ENCODE measurements around the gene NOPCHAP1. TPM values are rescaled to one million over a fixed set of nuclear protein-coding genes. Genes with fewer than 3 reads are reported as not detected.

The NOPCHAP1 gene
- total RNA-seq, 1 experiment from 2014 or later: 11.6 TPM

DNA sequence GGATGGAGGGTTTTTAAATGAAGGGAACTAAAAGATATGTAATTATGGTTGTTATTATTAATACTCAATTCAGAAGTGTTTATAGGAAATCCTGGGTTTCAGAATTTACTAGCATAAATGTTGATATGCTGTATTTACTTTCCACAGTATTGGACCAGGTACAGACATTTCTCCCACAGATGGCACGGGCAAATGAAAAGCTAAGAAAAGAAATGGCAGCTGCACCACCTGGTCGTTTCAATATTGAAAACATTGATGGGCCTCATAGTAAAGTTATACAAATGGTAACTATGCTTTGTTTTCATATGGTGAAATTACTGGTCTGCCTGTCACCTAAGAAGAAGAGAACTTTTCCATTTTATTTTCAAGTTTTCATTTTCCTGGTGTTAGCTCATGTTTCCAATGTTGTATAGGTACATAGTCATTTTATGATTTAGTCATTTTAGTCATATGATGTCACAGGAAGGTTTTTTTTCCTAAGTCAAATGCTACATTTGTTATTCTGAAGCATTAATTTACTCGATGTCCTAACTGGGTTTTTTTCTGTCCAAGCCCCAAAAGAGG is 5.5 kb downstream of the NOPCHAP1 start:
- no peaks in the 10 kb centered on the region for H3K27me3 ChIP-seq (ENCODE audit: low read length)
- no peaks in the 10 kb centered on the region for H3K9me3 ChIP-seq (ENCODE audit: low read length)
- no peak overlapping the region for H2AFZ ChIP-seq (ENCODE audit: low read length)
- H4K20me1 ChIP-seq (ENCODE audit: insufficient read depth, low read depth, low read length): no peaks in the 10 kb centered on the region
- peaks cover 23% of the 10 kb centered on the region for H3K4me1 ChIP-seq (ENCODE audit: low read length)
- H3K27ac ChIP-seq (ENCODE audit: low read length): no peak overlapping the region
- no peak for DNase-seq
- no peak overlapping the region for H3K4me2 ChIP-seq (ENCODE audit: low read depth, low read length, poor library complexity, severe bottlenecking)
- H3K79me2 ChIP-seq (ENCODE audit: low read length): peaks cover 57% of the 10 kb centered on the region
- H3K9me2 ChIP-seq (replicated peaks; ENCODE audit: insufficient read depth, low read length): no peaks in the 10 kb centered on the region
- H3K9ac ChIP-seq (ENCODE audit: low read length): no peak overlapping the region
- H3K4me3 ChIP-seq (ENCODE audit: low read length): no peak overlapping the region
- H3K36me3 ChIP-seq (ENCODE audit: insufficient read depth, low read length): peaks cover 53% of the 10 kb centered on the region

DNA sequence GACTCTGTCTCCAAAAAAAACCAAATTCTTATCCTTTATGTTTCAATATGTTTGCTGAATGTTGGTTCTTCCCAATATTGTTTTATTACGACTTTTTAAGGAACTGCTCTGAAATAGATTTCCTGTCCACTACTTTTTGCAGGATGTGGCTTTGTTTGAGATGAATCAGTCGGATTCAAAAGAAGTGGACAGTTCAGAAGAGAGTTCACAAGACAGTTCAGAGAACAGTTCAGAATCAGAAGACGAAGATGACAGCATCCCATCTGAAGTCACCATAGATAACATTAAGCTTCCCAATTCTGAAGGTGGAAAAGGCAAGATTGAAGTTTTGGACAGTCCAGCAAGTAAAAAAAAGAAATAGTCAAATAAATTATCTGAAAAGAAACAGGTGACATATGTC is 8.2 kb downstream of the NOPCHAP1 start:
- DNase-seq: no peak
- no peak overlapping the region for H2AFZ ChIP-seq (ENCODE audit: low read length)
- H3K9me3 ChIP-seq (ENCODE audit: low read length): no peaks in the 10 kb centered on the region
- H3K27me3 ChIP-seq (ENCODE audit: low read length): no peaks in the 10 kb centered on the region
- no peak overlapping the region for H3K4me2 ChIP-seq (ENCODE audit: low read depth, low read length, poor library complexity, severe bottlenecking)
- no peak overlapping the region for H3K9ac ChIP-seq (ENCODE audit: low read length)
- peaks cover 30% of the 10 kb centered on the region for H3K79me2 ChIP-seq (ENCODE audit: low read length)
- H3K27ac ChIP-seq (ENCODE audit: low read length): no peak overlapping the region
- peaks cover 2% of the 10 kb centered on the region; the same call in 1 of the 2 replicates for H3K4me1 ChIP-seq (ENCODE audit: low read length)
- peaks cover 60% of the 10 kb centered on the region for H3K36me3 ChIP-seq (ENCODE audit: insufficient read depth, low read length)
- H3K9me2 ChIP-seq (replicated peaks; ENCODE audit: insufficient read depth, low read length): no peaks in the 10 kb centered on the region
- H4K20me1 ChIP-seq (ENCODE audit: insufficient read depth, low read depth, low read length): no peaks in the 10 kb centered on the region
- H3K4me3 ChIP-seq (ENCODE audit: low read length): no peak overlapping the region

DNA sequence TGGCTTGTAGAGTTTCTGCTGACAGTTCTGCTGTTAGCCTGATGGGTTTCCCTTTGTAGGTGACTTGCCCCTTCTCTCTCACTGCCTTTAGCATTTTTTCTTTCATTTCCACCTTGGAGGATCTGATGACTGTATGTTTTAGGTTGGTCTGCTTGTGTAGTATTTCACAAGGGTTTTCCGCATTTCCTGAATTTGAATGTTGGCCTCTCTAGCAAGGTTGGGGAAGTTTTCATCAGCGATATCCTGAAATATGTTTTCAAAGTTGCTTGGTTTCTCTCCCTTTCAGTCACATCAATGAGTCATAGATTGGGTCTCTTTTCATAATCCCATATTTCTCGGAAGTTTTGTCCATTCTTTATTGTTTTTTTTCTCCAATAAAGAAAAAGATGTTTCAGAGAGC is 11.4 kb downstream of the NOPCHAP1 start:
- H4K20me1 ChIP-seq (ENCODE audit: insufficient read depth, low read depth, low read length): no peaks in the 10 kb centered on the region
- H3K27me3 ChIP-seq (ENCODE audit: low read length): no peaks in the 10 kb centered on the region
- H3K4me2 ChIP-seq (ENCODE audit: low read depth, low read length, poor library complexity, severe bottlenecking): no peak overlapping the region
- H3K4me3 ChIP-seq (ENCODE audit: low read length): no peak overlapping the region
- peaks cover 6% of the 10 kb centered on the region; the same call in 1 of the 2 replicates for H3K79me2 ChIP-seq (ENCODE audit: low read length)
- no peak overlapping the region for H3K27ac ChIP-seq (ENCODE audit: low read length)
- H3K4me1 ChIP-seq (ENCODE audit: low read length): no peaks in the 10 kb centered on the region
- no peak overlapping the region for H2AFZ ChIP-seq (ENCODE audit: low read length)
- no peaks in the 10 kb centered on the region for H3K9me2 ChIP-seq (replicated peaks; ENCODE audit: insufficient read depth, low read length)
- 0 out of 2 replicates have a peak, but pooled peaks cover 3% of the 10 kb centered on the region for H3K9me3 ChIP-seq (ENCODE audit: low read length)
- peak; percentile 2 for DNase-seq
- H3K36me3 ChIP-seq (ENCODE audit: insufficient read depth, low read length): peaks cover 58% of the 10 kb centered on the region
- H3K9ac ChIP-seq (ENCODE audit: low read length): no peak overlapping the region

GRCh38 chr12:104998423-104999346 is 12.6 kb downstream of the NOPCHAP1 start:
- no peaks in the 10 kb centered on the region for H3K9me2 ChIP-seq (replicated peaks; ENCODE audit: insufficient read depth, low read length)
- H2AFZ ChIP-seq (ENCODE audit: low read length): no peak overlapping the region
- no peaks in the 10 kb centered on the region for H3K27me3 ChIP-seq (ENCODE audit: low read length)
- 0 out of 2 replicates have a peak, but pooled peaks cover 3% of the 10 kb centered on the region for H3K9me3 ChIP-seq (ENCODE audit: low read length)
- H3K4me1 ChIP-seq (ENCODE audit: low read length): no peaks in the 10 kb centered on the region
- H3K79me2 ChIP-seq (ENCODE audit: low read length): peaks cover 6% of the 10 kb centered on the region; the same call in 1 of the 2 replicates
- no peak overlapping the region for H3K4me3 ChIP-seq (ENCODE audit: low read length)
- no peak for DNase-seq
- no peaks in the 10 kb centered on the region for H4K20me1 ChIP-seq (ENCODE audit: insufficient read depth, low read depth, low read length)
- peaks cover 69% of the 10 kb centered on the region for H3K36me3 ChIP-seq (ENCODE audit: insufficient read depth, low read length)
- no peak overlapping the region for H3K9ac ChIP-seq (ENCODE audit: low read length)
- no peak overlapping the region for H3K27ac ChIP-seq (ENCODE audit: low read length)
- no peak overlapping the region for H3K4me2 ChIP-seq (ENCODE audit: low read depth, low read length, poor library complexity, severe bottlenecking)

GRCh38 chr12:104999347-104999685 is 13.2 kb downstream of the NOPCHAP1 start:
- Histone ChIP-seq H3K4me1 (ENCODE audit: low read length) (no peaks in the 10 kb centered on the region), H3K4me2 (ENCODE audit: low read depth, low read length, poor library complexity, severe bottlenecking) (no peak overlapping the region), H2AFZ (ENCODE audit: low read length) (no peak overlapping the region), H3K9ac (ENCODE audit: low read length) (no peak overlapping the region), H3K4me3 (ENCODE audit: low read length) (no peak overlapping the region), H4K20me1 (ENCODE audit: insufficient read depth, low read depth, low read length) (no peaks in the 10 kb centered on the region), H3K36me3 (ENCODE audit: insufficient read depth, low read length) (peaks cover 73% of the 10 kb centered on the region), H3K9me3 (ENCODE audit: low read length) (0 out of 2 replicates have a peak, but pooled peaks cover 3% of the 10 kb centered on the region), H3K27me3 (ENCODE audit: low read length) (no peaks in the 10 kb centered on the region), H3K27ac (ENCODE audit: low read length) (no peak overlapping the region), H3K9me2 (replicated peaks; ENCODE audit: insufficient read depth, low read length) (no peaks in the 10 kb centered on the region), H3K79me2 (ENCODE audit: low read length) (peaks cover 6% of the 10 kb centered on the region; the same call in 1 of the 2 replicates)
- DNase-seq: no peak

DNA sequence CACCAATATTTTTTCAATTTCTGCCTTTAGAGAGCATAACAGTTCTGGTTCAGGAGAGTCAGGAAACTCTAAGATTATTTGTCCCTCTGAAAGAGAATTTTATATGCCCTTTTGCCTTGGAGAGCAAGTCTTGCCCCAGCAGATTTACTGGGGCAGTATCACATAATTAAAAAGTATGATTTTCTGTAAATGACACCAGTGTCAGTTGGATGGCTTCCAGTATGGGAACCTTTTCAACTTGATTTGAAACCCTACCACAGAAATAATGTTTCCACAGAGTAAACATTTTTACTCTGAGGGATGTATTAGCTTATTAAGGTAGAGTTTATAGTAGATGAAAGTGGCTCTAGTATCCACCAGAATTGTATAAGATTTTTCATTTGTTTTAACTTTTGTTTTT is 15.4 kb downstream of the NOPCHAP1 start:
- Histone ChIP-seq H3K79me2 (ENCODE audit: low read length) (peaks cover 6% of the 10 kb centered on the region; the same call in 1 of the 2 replicates), H3K36me3 (ENCODE audit: insufficient read depth, low read length) (peaks cover 78% of the 10 kb centered on the region), H3K9ac (ENCODE audit: low read length) (no peak overlapping the region), H2AFZ (ENCODE audit: low read length) (no peak overlapping the region), H3K4me1 (ENCODE audit: low read length) (no peaks in the 10 kb centered on the region), H3K4me3 (ENCODE audit: low read length) (no peak overlapping the region), H3K27ac (ENCODE audit: low read length) (no peak overlapping the region), H4K20me1 (ENCODE audit: insufficient read depth, low read depth, low read length) (no peaks in the 10 kb centered on the region), H3K9me2 (replicated peaks; ENCODE audit: insufficient read depth, low read length) (no peaks in the 10 kb centered on the region), H3K4me2 (ENCODE audit: low read depth, low read length, poor library complexity, severe bottlenecking) (no peak overlapping the region), H3K27me3 (ENCODE audit: low read length) (no peaks in the 10 kb centered on the region), H3K9me3 (ENCODE audit: low read length) (0 out of 2 replicates have a peak, but pooled peaks cover 3% of the 10 kb centered on the region)
- no peak for DNase-seq

DNA sequence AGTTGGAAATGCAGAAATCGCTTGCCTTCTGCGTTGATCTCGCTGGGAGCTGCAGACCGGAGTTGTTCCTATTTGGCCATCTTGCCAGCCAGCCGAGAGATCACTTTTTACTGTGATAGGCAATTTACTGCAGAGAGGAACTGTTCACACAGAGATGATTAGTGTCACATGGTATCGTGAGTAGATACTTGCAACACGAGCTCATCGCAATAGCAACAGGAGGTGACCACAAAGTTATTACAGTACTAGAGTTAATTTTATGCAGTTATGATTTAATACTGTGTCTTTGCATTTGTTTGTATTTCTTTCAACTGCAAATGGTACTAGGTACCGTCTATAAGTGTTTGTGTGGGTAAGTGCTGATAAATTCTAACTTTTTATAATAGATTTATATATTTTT is 27.8 kb downstream of the NOPCHAP1 start:
- no peak overlapping the region for H2AFZ ChIP-seq (ENCODE audit: low read length)

DNA sequence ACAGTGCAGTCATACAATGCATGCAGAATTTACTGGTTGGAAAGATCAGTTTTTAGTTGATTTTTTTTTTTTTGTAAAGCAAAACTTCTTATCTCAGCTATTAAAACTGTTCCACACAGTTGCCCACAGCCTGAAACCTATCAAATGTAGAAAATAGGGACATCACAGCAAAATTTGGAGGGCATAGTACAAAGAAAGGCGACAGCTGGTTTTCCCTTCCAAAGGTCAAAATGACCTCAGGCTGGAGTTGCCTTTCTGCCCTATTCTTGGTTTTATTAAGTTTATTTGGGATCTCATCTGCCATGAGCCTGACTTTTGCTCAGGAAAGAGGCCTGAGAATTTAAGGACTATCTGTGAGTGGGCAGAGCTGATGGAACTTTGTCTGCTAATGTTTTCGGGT is 28.5 kb downstream of the NOPCHAP1 start:
- H3K9me3 ChIP-seq (ENCODE audit: low read length): no peaks in the 10 kb centered on the region
- H3K4me1 ChIP-seq (ENCODE audit: low read length): no peaks in the 10 kb centered on the region
- H4K20me1 ChIP-seq (ENCODE audit: insufficient read depth, low read depth, low read length): no peaks in the 10 kb centered on the region
- H2AFZ ChIP-seq (ENCODE audit: low read length): no peak overlapping the region
- DNase-seq: no peak
- peaks cover 11% of the 10 kb centered on the region; the same call in 1 of the 2 replicates for H3K36me3 ChIP-seq (ENCODE audit: insufficient read depth, low read length)
- H3K4me3 ChIP-seq (ENCODE audit: low read length): no peak overlapping the region
- H3K9ac ChIP-seq (ENCODE audit: low read length): no peak overlapping the region
- no peak overlapping the region for H3K4me2 ChIP-seq (ENCODE audit: low read depth, low read length, poor library complexity, severe bottlenecking)
- H3K79me2 ChIP-seq (ENCODE audit: low read length): peaks cover 15% of the 10 kb centered on the region; the same call in 1 of the 2 replicates
- H3K27me3 ChIP-seq (ENCODE audit: low read length): no peaks in the 10 kb centered on the region
- no peak overlapping the region for H3K27ac ChIP-seq (ENCODE audit: low read length)
- H3K9me2 ChIP-seq (replicated peaks; ENCODE audit: insufficient read depth, low read length): no peaks in the 10 kb centered on the region

More for the DNA sequence above, 27.8 kb downstream of the NOPCHAP1 start:
- H3K4me1 ChIP-seq (ENCODE audit: low read length): no peaks in the 10 kb centered on the region
- H3K9me3 ChIP-seq (ENCODE audit: low read length): no peaks in the 10 kb centered on the region
- no peak overlapping the region for H3K27ac ChIP-seq (ENCODE audit: low read length)
- H4K20me1 ChIP-seq (ENCODE audit: insufficient read depth, low read depth, low read length): no peaks in the 10 kb centered on the region
- H3K27me3 ChIP-seq (ENCODE audit: low read length): no peaks in the 10 kb centered on the region
- peaks cover 15% of the 10 kb centered on the region; the same call in 1 of the 2 replicates for H3K79me2 ChIP-seq (ENCODE audit: low read length)
- H3K9me2 ChIP-seq (replicated peaks; ENCODE audit: insufficient read depth, low read length): no peaks in the 10 kb centered on the region
- no peak for DNase-seq
- no peak overlapping the region for H3K9ac ChIP-seq (ENCODE audit: low read length)
- H3K4me3 ChIP-seq (ENCODE audit: low read length): no peak overlapping the region
- H3K4me2 ChIP-seq (ENCODE audit: low read depth, low read length, poor library complexity, severe bottlenecking): no peak overlapping the region
- peaks cover 11% of the 10 kb centered on the region; the same call in 1 of the 2 replicates for H3K36me3 ChIP-seq (ENCODE audit: insufficient read depth, low read length)
